Neural cell (in vitro differentiated cells): ENCODE results near the gene TAGLN.
"Not testable (repeated sequence)": the region's sequence is repeated elsewhere in the genome, so short reads cannot be mapped to it uniquely, and the experiment has no call there.

ENCODE experiments used
- CTCF ChIP-seq: fragments of 450-650 bp; IDR thresholded peaks from 2 replicates; pipeline ENCODE4 v1.5.1; 2014; ENCODE audit warnings: antibody characterized with exemption, mild to moderate bottlenecking, moderate library complexity; ENCODE audit not compliant: poor library complexity, severe bottlenecking
- EP300 ChIP-seq: fragments of 450-650 bp; conservative IDR thresholded peaks from 2 replicates; pipeline ENCODE4 v1.6.1; 2014; ENCODE audit warnings: antibody characterized with exemption, mild to moderate bottlenecking, moderate library complexity; ENCODE audit not compliant: poor library complexity, severe bottlenecking
- MXI1 ChIP-seq: fragments of 450-650 bp; conservative IDR thresholded peaks from 2 replicates; pipeline ENCODE4 v1.6.1; 2014; ENCODE audit warnings: antibody characterized with exemption, mild to moderate bottlenecking; ENCODE audit not compliant: poor library complexity, severe bottlenecking
- POLR2AphosphoS5 ChIP-seq: IDR thresholded peaks from 2 replicates; pipeline ENCODE4 v1.6.1; 2012
- RAD21 ChIP-seq: fragments of 450-650 bp; conservative IDR thresholded peaks from 2 replicates; pipeline ENCODE4 v1.6.1; 2014; ENCODE audit warnings: antibody characterized with exemption, mild to moderate bottlenecking, moderate library complexity
- SMC3 ChIP-seq: fragments of 450-650 bp; conservative IDR thresholded peaks from 2 replicates; pipeline ENCODE4 v1.6.1; 2014; ENCODE audit warnings: antibody characterized with exemption, mild to moderate bottlenecking, moderate library complexity; ENCODE audit not compliant: poor library complexity
- TAF1 ChIP-seq: IDR thresholded peaks from 2 replicates; pipeline ENCODE4 v1.6.1; 2012; ENCODE audit warnings: low read depth
- TF ChIP-seq, protein P1 (sequence below): IDR thresholded peaks from 2 replicates; pipeline ENCODE4 v1.6.1; 2012; ENCODE audit warnings: borderline replicate concordance

GRCh38 chr11:117206859-117207258 lies 7.7 kb downstream of the TAGLN start:
- TF ChIP-seq, protein P1, sequence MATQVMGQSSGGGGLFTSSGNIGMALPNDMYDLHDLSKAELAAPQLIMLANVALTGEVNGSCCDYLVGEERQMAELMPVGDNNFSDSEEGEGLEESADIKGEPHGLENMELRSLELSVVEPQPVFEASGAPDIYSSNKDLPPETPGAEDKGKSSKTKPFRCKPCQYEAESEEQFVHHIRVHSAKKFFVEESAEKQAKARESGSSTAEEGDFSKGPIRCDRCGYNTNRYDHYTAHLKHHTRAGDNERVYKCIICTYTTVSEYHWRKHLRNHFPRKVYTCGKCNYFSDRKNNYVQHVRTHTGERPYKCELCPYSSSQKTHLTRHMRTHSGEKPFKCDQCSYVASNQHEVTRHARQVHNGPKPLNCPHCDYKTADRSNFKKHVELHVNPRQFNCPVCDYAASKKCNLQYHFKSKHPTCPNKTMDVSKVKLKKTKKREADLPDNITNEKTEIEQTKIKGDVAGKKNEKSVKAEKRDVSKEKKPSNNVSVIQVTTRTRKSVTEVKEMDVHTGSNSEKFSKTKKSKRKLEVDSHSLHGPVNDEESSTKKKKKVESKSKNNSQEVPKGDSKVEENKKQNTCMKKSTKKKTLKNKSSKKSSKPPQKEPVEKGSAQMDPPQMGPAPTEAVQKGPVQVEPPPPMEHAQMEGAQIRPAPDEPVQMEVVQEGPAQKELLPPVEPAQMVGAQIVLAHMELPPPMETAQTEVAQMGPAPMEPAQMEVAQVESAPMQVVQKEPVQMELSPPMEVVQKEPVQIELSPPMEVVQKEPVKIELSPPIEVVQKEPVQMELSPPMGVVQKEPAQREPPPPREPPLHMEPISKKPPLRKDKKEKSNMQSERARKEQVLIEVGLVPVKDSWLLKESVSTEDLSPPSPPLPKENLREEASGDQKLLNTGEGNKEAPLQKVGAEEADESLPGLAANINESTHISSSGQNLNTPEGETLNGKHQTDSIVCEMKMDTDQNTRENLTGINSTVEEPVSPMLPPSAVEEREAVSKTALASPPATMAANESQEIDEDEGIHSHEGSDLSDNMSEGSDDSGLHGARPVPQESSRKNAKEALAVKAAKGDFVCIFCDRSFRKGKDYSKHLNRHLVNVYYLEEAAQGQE, result not testable (repeated sequence)
- not testable (repeated sequence) for TF ChIP-seq POLR2AphosphoS5, EP300, CTCF, RAD21, MXI1, TAF1, SMC3
